ENCODE results near the gene CDH15. TPM values are rescaled to one million over a fixed set of nuclear protein-coding genes. Genes with fewer than 3 reads are reported as not detected.

Gene CDH15
- total RNA-seq, 3 donors from 2014 or later (not counting 1 experiment from before 2014, with no cell fraction given) = 0.20 TPM; not detected in 2

DNA sequence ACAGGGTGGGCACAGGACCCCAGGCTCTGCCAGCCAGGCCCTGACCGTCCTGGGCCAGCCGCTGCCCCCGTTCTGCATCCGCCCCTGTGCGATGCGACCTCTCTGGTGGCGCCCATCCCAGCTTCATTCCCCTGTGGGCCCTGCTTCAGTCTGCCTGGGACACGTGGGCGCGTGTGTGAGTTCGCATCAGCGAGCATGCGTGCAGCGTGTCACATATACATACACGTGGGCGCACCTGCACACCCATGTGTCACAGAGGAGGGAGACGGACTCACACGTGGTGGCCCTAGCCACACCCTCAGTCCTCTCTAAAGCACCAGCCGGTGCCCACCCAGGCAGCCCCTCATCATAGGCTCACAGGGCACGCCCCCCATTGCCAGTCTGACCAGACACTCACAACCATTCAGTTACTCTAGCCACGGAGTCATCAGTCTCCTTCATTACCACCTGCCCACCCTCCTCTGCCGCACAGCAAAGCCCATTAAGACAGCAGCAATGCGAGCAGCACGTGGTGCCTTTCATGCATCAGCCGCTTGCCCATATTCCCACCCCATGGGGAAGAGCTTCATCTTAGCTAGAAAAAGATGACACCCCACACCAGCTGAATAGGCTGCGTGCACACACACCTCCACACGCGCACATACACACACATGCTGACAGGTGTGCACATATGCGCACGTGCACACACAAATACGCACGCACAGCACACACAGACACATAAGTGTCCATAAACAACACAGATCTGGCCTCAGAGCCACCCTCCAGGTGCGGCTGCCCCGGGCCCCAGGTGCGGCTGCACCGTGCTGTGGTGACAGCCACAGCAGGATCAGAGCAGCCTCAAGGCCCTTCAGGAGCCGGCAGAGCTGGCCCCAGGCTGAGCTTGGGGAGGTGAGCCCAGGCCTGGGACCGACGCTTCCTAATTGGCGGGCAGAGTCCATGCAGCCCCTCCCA, 9.5 kb upstream of the CDH15 start:
- DNase-seq = no peak
- Mint-ChIP-seq H3K4me1 (no peaks in the 10 kb centered on the region), H3K27ac (no peak overlapping the region), H3K36me3 (no peaks in the 10 kb centered on the region), H3K9me3 (no peaks in the 10 kb centered on the region), H3K4me3 (no peak overlapping the region), H3K27me3 (ENCODE audit: low read depth in 2 of 2) (peaks cover 0 to 2% of the 10 kb centered on the region in 2 donors)
- intact Hi-C loops (cut with micrococcal nuclease) = no loop called here
- H3K27ac ChIP-seq (ENCODE audit: low read length) = no peak overlapping the region
- ATAC-seq = peak in 1 of 3 donors; percentile 31
- no peak overlapping the region for H3K4me3 ChIP-seq (ENCODE audit: low read length)
- no peaks in the 10 kb centered on the region for H3K36me3 ChIP-seq (ENCODE audit: control insufficient read depth, insufficient read depth, low read length)
- no peaks in the 10 kb centered on the region for H3K27me3 ChIP-seq (ENCODE audit: control insufficient read depth, insufficient read depth, low read length)
- WGBS (ENCODE audit: insufficient coverage) = 84% methylated on average over 40 of the region's 40 CpGs
- TF ChIP-seq, protein P1, sequence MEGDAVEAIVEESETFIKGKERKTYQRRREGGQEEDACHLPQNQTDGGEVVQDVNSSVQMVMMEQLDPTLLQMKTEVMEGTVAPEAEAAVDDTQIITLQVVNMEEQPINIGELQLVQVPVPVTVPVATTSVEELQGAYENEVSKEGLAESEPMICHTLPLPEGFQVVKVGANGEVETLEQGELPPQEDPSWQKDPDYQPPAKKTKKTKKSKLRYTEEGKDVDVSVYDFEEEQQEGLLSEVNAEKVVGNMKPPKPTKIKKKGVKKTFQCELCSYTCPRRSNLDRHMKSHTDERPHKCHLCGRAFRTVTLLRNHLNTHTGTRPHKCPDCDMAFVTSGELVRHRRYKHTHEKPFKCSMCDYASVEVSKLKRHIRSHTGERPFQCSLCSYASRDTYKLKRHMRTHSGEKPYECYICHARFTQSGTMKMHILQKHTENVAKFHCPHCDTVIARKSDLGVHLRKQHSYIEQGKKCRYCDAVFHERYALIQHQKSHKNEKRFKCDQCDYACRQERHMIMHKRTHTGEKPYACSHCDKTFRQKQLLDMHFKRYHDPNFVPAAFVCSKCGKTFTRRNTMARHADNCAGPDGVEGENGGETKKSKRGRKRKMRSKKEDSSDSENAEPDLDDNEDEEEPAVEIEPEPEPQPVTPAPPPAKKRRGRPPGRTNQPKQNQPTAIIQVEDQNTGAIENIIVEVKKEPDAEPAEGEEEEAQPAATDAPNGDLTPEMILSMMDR (IDR thresholded peaks at IDR 0.05) = no peak
- H3K9me3 ChIP-seq (ENCODE audit: control insufficient read depth, insufficient read depth, low read length) = no peaks in the 10 kb centered on the region
- peaks cover 2% of the 10 kb centered on the region for H3K4me1 ChIP-seq (ENCODE audit: control insufficient read depth, insufficient read depth, low read length)

DNA sequence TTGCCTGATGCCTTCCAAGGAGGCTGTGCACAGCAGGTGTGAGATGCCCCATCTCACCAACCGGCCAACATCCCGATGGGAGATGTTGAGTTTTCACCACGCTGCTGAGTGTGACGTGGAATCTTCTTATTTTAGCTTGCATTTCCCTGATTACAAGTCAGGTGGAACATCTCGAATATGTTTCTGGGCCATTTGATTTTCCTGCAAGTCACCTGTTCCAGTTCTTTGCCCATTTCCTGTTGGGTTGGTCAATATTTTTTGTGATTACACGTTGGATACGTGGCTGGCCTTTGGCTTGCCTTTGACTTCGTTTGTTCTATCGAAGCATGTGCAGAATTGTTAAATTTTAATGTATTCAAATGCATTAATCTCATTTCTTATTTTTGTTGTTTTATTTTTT, 8.3 kb upstream of the CDH15 start:
- H3K27me3 Mint-ChIP-seq (ENCODE audit: low read depth in 2 of 2) = peaks cover 0 to 2% of the 10 kb centered on the region in 2 donors
- H3K9me3 Mint-ChIP-seq = no peaks in the 10 kb centered on the region
- Histone ChIP-seq H3K27ac (ENCODE audit: low read length) (no peak overlapping the region), H3K36me3 (ENCODE audit: control insufficient read depth, insufficient read depth, low read length) (no peaks in the 10 kb centered on the region), H3K4me3 (ENCODE audit: low read length) (no peak overlapping the region), H3K9me3 (ENCODE audit: control insufficient read depth, insufficient read depth, low read length) (no peaks in the 10 kb centered on the region), H3K27me3 (ENCODE audit: control insufficient read depth, insufficient read depth, low read length) (no peaks in the 10 kb centered on the region), H3K4me1 (ENCODE audit: control insufficient read depth, insufficient read depth, low read length) (peaks cover 10% of the 10 kb centered on the region)
- no peak for DNase-seq
- no peaks in the 10 kb centered on the region for H3K4me1 Mint-ChIP-seq
- 88% methylated on average over 7 of the region's 9 CpGs for WGBS (ENCODE audit: insufficient coverage)
- H3K36me3 Mint-ChIP-seq = no peaks in the 10 kb centered on the region
- no peak overlapping the region for H3K27ac Mint-ChIP-seq
- ATAC-seq = no peak
- TF ChIP-seq, protein P1 (IDR thresholded peaks at IDR 0.05) = no peak
- H3K4me3 Mint-ChIP-seq = no peak overlapping the region
- intact Hi-C loops (cut with micrococcal nuclease) = no loop called here

DNA sequence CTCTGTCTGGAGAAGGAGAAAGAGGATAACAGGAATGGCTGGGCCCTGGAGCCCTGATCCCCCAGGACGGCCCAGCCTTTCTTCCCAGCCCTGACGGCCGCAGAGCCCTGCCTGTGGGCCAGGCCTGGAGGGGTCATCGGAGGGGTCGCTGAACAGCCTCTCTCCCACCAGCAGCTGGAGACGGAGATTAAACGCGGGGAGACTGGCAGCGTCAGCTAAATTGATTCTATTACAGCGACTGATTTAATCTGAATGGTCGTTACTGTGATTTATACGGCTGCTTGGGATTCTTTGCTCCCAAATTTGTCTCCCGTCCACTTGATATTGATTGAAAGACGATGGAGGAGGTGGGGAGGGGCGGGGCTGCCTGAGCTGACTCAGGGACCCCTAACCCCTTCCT, 7.1 kb upstream of the CDH15 start:
- intact Hi-C loops (cut with micrococcal nuclease) = no loop called here

More for the DNA sequence above, 7.1 kb upstream of the CDH15 start:
- H3K4me1 ChIP-seq (ENCODE audit: control insufficient read depth, insufficient read depth, low read length) = peaks cover 10% of the 10 kb centered on the region
- ATAC-seq (no peak), DNase-seq (no peak)
- Mint-ChIP-seq H3K4me1 (no peaks in the 10 kb centered on the region), H3K27ac (no peak overlapping the region), H3K9me3 (no peaks in the 10 kb centered on the region), H3K4me3 (no peak overlapping the region), H3K27me3 (ENCODE audit: low read depth in 2 of 2) (peaks cover 0 to 2% of the 10 kb centered on the region in 2 donors), H3K36me3 (no peaks in the 10 kb centered on the region)
- H3K27me3 ChIP-seq (ENCODE audit: control insufficient read depth, insufficient read depth, low read length) = peaks cover 2% of the 10 kb centered on the region
- H3K36me3 ChIP-seq (ENCODE audit: control insufficient read depth, insufficient read depth, low read length) = no peaks in the 10 kb centered on the region
- no peak overlapping the region for H3K4me3 ChIP-seq (ENCODE audit: low read length)
- H3K27ac ChIP-seq (ENCODE audit: low read length) = no peak overlapping the region
- H3K9me3 ChIP-seq (ENCODE audit: control insufficient read depth, insufficient read depth, low read length) = no peaks in the 10 kb centered on the region
- WGBS (ENCODE audit: insufficient coverage) = 94% methylated on average over 15 of the region's 15 CpGs
- TF ChIP-seq, protein P1 (IDR thresholded peaks at IDR 0.05) = no peak
